H9 (cell line): ENCODE data around the gene CKB. TPM values are rescaled to one million over a fixed set of nuclear protein-coding genes. Genes with fewer than 3 reads are reported as not detected.

Source experiments
- DNase-seq: peaks from one replicate; pipeline ENCODE4 v3.0.0-alpha.2; 2017
- H2AFZ ChIP-seq: one replicate; pipeline ENCODE4 v1.6.1; 2013; ENCODE audit warnings: mild to moderate bottlenecking, low read length, control low read depth, moderate library complexity
- H2AK5ac ChIP-seq: 2 replicates; pipeline ENCODE4 v1.6.1; 2013; ENCODE audit warnings: low read length, control low read depth, mixed read lengths; ENCODE audit not compliant: insufficient read length
- H2BK120ac ChIP-seq: one replicate; pipeline ENCODE4 v1.6.1; 2013; ENCODE audit warnings: low read depth, mild to moderate bottlenecking, low read length, control low read depth, inconsistent platforms; ENCODE audit not compliant: poor library complexity, severe bottlenecking
- H2BK12ac ChIP-seq: 2 replicates; pipeline ENCODE4 v1.6.1; 2013; ENCODE audit warnings: low read length, control low read depth, mixed read lengths, low read depth; ENCODE audit not compliant: insufficient read length
- H2BK15ac ChIP-seq: 2 replicates; pipeline ENCODE4 v1.6.1; 2013; ENCODE audit warnings: low read depth, low read length, control low read depth
- H2BK20ac ChIP-seq: one replicate; pipeline ENCODE4 v1.6.1; 2013; ENCODE audit warnings: low read depth, mild to moderate bottlenecking, low read length, control low read depth, inconsistent platforms; ENCODE audit not compliant: poor library complexity, severe bottlenecking
- H2BK5ac ChIP-seq: 2 replicates; pipeline ENCODE4 v1.6.1; 2013; ENCODE audit warnings: low read length, control low read depth, mixed read lengths; ENCODE audit not compliant: insufficient read length
- H3K14ac ChIP-seq: 2 replicates; pipeline ENCODE4 v1.6.1; 2013; ENCODE audit warnings: low read length, control low read depth; ENCODE audit not compliant: insufficient read depth
- H3K18ac ChIP-seq: 2 replicates; pipeline ENCODE4 v1.6.1; 2013; ENCODE audit warnings: low read depth, mild to moderate bottlenecking, mixed read lengths, low read length, control low read depth; ENCODE audit not compliant: insufficient read length
- H3K23ac ChIP-seq: 2 replicates; pipeline ENCODE4 v1.6.1; 2013; ENCODE audit warnings: low read length, control low read depth, mixed read lengths, low read depth; ENCODE audit not compliant: insufficient read length
- H3K23me2 ChIP-seq: 2 replicates; pipeline ENCODE4 v1.6.1; 2013; ENCODE audit warnings: low read depth, mild to moderate bottlenecking, mixed read lengths, low read length, control low read depth; ENCODE audit not compliant: insufficient read length, poor library complexity, severe bottlenecking
- H3K27ac ChIP-seq: 2 replicates; pipeline ENCODE4 v1.5.1; 2013; ENCODE audit warnings: low read length, control low read depth, mixed read lengths, low read depth; ENCODE audit not compliant: insufficient read length
- H3K27me3 ChIP-seq: 2 replicates; pipeline ENCODE4 v1.6.1; 2013; ENCODE audit warnings: low read length, control low read depth, inconsistent platforms; ENCODE audit not compliant: insufficient read depth
- H3K4ac ChIP-seq: 2 replicates; pipeline ENCODE4 v1.6.1; 2013; ENCODE audit warnings: low read depth, mild to moderate bottlenecking, control low read depth, inconsistent platforms, low read length, moderate library complexity
- H3K4me1 ChIP-seq: 2 replicates; pipeline ENCODE4 v1.6.1; 2013; ENCODE audit warnings: low read length, control low read depth, inconsistent platforms; ENCODE audit not compliant: insufficient read depth
- H3K4me2 ChIP-seq: 2 replicates; pipeline ENCODE4 v1.6.1; 2013; ENCODE audit warnings: low read length, control low read depth, mixed read lengths; ENCODE audit not compliant: insufficient read length, insufficient read depth
- H3K56ac ChIP-seq: 2 replicates; pipeline ENCODE4 v1.6.1; 2013; ENCODE audit warnings: low read depth, mild to moderate bottlenecking, mixed read lengths, low read length, control low read depth; ENCODE audit not compliant: insufficient read length
- H3K79me1 ChIP-seq: 2 replicates; pipeline ENCODE4 v1.6.1; 2013; ENCODE audit warnings: low read depth, mild to moderate bottlenecking, moderate library complexity, low read length, control low read depth, inconsistent platforms; ENCODE audit not compliant: insufficient read depth, poor library complexity, severe bottlenecking
- H3K79me2 ChIP-seq: 2 replicates; pipeline ENCODE4 v1.6.1; 2013; ENCODE audit warnings: low read length, control low read depth, inconsistent platforms; ENCODE audit not compliant: insufficient read depth
- H3K9ac ChIP-seq: 2 replicates; pipeline ENCODE4 v1.6.1; 2013; ENCODE audit warnings: low read length, control low read depth, mixed read lengths; ENCODE audit not compliant: insufficient read length; ENCODE audit errors: extremely low read depth
- H3K9me3 ChIP-seq: one replicate; pipeline ENCODE4 v1.6.1; 2013; ENCODE audit warnings: low read depth, low read length, inconsistent platforms; ENCODE audit not compliant: control insufficient read depth
- H3T11ph ChIP-seq: one replicate; pipeline ENCODE4 v1.6.1; 2013; ENCODE audit warnings: mild to moderate bottlenecking, low read length, control low read depth, inconsistent platforms
- H4K20me1 ChIP-seq: one replicate; pipeline ENCODE4 v1.6.1; 2013; ENCODE audit not compliant: control insufficient read depth, insufficient read length, insufficient read depth
- H4K5ac ChIP-seq: 2 replicates; pipeline ENCODE4 v1.6.1; 2013; ENCODE audit warnings: low read depth, mild to moderate bottlenecking, mixed read lengths, low read length, control low read depth; ENCODE audit not compliant: insufficient read length
- H4K8ac ChIP-seq: replicated peaks from 2 replicates; pipeline ENCODE4 v1.6.1; 2013; ENCODE audit warnings: low read length, control low read depth, mixed read lengths, low read depth; ENCODE audit not compliant: insufficient read length
- H4K91ac ChIP-seq: 2 replicates; pipeline ENCODE4 v1.6.1; 2013; ENCODE audit warnings: low read depth, mild to moderate bottlenecking, moderate library complexity, mixed read lengths, low read length, control low read depth; ENCODE audit not compliant: insufficient read length
- H3K27ac Mint-ChIP-seq, 3 experiments: 2 replicates in 2 of 3; 3 replicates in 1 of 3; pipeline ENCODE4 v1.8.0; 2020 to 2021; ENCODE audit warnings: mixed read lengths in 3 of 3, mild to moderate bottlenecking in 1 of 3, moderate library complexity in 1 of 3
- H3K27me3 Mint-ChIP-seq: 2 replicates; pipeline ENCODE4 v1.8.0; 2021; ENCODE audit warnings: low read depth, mild to moderate bottlenecking, moderate library complexity, mixed read lengths
- H3K36me3 Mint-ChIP-seq, 3 experiments: 2 replicates in 2 of 3; 3 replicates in 1 of 3; pipeline ENCODE4 v1.8.0; 2020 to 2021; ENCODE audit warnings: low read depth in 3 of 3, mixed read lengths in 3 of 3; ENCODE audit not compliant: insufficient read depth in 1 of 3
- H3K4me1 Mint-ChIP-seq, 2 experiments: 2 replicates each; pipeline ENCODE4 v1.8.0; 2020; ENCODE audit warnings: mixed read lengths in 2 of 2
- H3K4me3 Mint-ChIP-seq, 2 experiments: 2 replicates in 1 of 2; 3 replicates in 1 of 2; pipeline ENCODE4 v1.8.0; 2020 to 2021; ENCODE audit warnings: mild to moderate bottlenecking in 2 of 2, mixed read lengths in 2 of 2, moderate library complexity in 1 of 2
- H3K9me3 Mint-ChIP-seq, 2 experiments: 2 replicates in 1 of 2; 3 replicates in 1 of 2; pipeline ENCODE4 v1.8.0; 2020; ENCODE audit warnings: mild to moderate bottlenecking in 2 of 2, mixed read lengths in 2 of 2, moderate library complexity in 1 of 2
- WGBS: extraction: QIAGEN DNeasy Blood & Tissue Kit; methylation state at CpG from one replicate; pipeline ENCODE4 v1.1.7; 2013; ENCODE audit warnings: missing lambda C conversion rate, low lambda C conversion rate, mixed read lengths; ENCODE audit not compliant: insufficient read length; ENCODE audit errors: extremely low coverage; 5-methylcytosine and 5-hydroxymethylcytosine counted together
- total RNA-seq: library from RNA; stranded (reverse); gene quantifications from 2 replicates; pipeline ENCODE4 v1.2.1, GENCODE V29; 2021
- TF ChIP-seq, protein P1 (sequence below): fragments of 200-600 bp; sonication (generic); conservative IDR thresholded peaks from 3 replicates; pipeline ENCODE4 v1.8.0; 2021; ENCODE audit warnings: antibody characterized with exemption, mild to moderate bottlenecking

The CKB gene
- total RNA-seq, 1 experiment from 2014 or later, result 517 TPM

- no peak overlapping the region for H2BK12ac ChIP-seq
- no peak overlapping the region for H3K9ac ChIP-seq
- peak overlapping the region; percentile 60 for H3K18ac ChIP-seq
- no peak overlapping the region for H4K8ac ChIP-seq
- H3K23me2 ChIP-seq, result peaks cover 12% of the 10 kb centered on the region
- Mint-ChIP-seq H3K4me1 (peaks cover 19 to 49% of the 10 kb centered on the region in 2 experiments), H3K36me3 (peaks cover 10 to 15% (median 13%) of the 10 kb centered on the region in 3 experiments), H3K27ac (no peak overlapping the region), H3K4me3 (peak overlapping the region; percentile 74 to 79; a peak in 4 of 5 replicates), H3K9me3 (peaks cover 4 to 5% of the 10 kb centered on the region in 2 experiments; a peak in 3 of 5 replicates), H3K27me3 (peaks cover 30% of the 10 kb centered on the region)
- H3K9me3 ChIP-seq, result no peaks in the 10 kb centered on the region
- peaks cover 3% of the 10 kb centered on the region for H4K20me1 ChIP-seq
- H2BK20ac ChIP-seq, result no peak overlapping the region
- no peak overlapping the region for H3K4ac ChIP-seq
- no peak overlapping the region for H2BK5ac ChIP-seq
- H3T11ph ChIP-seq, result no peak overlapping the region
- H2AFZ ChIP-seq, result no peak overlapping the region
- H3K79me1 ChIP-seq, result no peaks in the 10 kb centered on the region
- no peak overlapping the region for H2BK15ac ChIP-seq
- H3K23ac ChIP-seq, result no peak overlapping the region
- peak overlapping the region; percentile 86 for H3K14ac ChIP-seq
- DNase-seq, result no peak
- no peaks in the 10 kb centered on the region for H3K4me1 ChIP-seq
- H4K91ac ChIP-seq, result no peak overlapping the region
- no peak overlapping the region for H2AK5ac ChIP-seq
- no peak overlapping the region for H3K27ac ChIP-seq
- WGBS, result no CpG with 5 or more reads among the region's 77 CpGs
- peaks cover 7% of the 10 kb centered on the region; the same call in 1 of the 2 replicates for H3K27me3 ChIP-seq
- no peak overlapping the region for H3K56ac ChIP-seq
- H3K79me2 ChIP-seq, result no peaks in the 10 kb centered on the region
- H3K4me2 ChIP-seq, result peak overlapping the region; percentile 62
- no peak overlapping the region for H2BK120ac ChIP-seq
- H4K5ac ChIP-seq, result no peak overlapping the region
- TF ChIP-seq, protein P1, sequence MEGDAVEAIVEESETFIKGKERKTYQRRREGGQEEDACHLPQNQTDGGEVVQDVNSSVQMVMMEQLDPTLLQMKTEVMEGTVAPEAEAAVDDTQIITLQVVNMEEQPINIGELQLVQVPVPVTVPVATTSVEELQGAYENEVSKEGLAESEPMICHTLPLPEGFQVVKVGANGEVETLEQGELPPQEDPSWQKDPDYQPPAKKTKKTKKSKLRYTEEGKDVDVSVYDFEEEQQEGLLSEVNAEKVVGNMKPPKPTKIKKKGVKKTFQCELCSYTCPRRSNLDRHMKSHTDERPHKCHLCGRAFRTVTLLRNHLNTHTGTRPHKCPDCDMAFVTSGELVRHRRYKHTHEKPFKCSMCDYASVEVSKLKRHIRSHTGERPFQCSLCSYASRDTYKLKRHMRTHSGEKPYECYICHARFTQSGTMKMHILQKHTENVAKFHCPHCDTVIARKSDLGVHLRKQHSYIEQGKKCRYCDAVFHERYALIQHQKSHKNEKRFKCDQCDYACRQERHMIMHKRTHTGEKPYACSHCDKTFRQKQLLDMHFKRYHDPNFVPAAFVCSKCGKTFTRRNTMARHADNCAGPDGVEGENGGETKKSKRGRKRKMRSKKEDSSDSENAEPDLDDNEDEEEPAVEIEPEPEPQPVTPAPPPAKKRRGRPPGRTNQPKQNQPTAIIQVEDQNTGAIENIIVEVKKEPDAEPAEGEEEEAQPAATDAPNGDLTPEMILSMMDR, result 0 out of 3 replicates have a peak, but pooled peaks have one; percentile 5
Observed at GRCh38 chr14:103521438-103521950, 1.1 kb downstream of the CKB start.
